Right atrium auricular region (tissue), 2 donors: Measurements from ENCODE around the gene RSAD1. TPM values are rescaled to one million over a fixed set of nuclear protein-coding genes. Genes with fewer than 3 reads are reported as not detected.

Source experiments
- DNase-seq: peaks from one replicate; pipeline ENCODE4 v3.0.0-alpha.2; 2019; ENCODE audit warnings: low spot score
- H3K27ac ChIP-seq, 2 donors: fragments of 200-600 bp; sonication (generic); 1 replicate in 1 of 2; 2 replicates in 1 of 2; pipeline ENCODE4 v1.5.1; 2016 to 2019
- H3K27me3 ChIP-seq, 2 donors: fragments of 200-600 bp; sonication (generic); one replicate each; pipeline versions ENCODE4 v1.5.1 to v1.6.0; 2017 to 2019
- H3K36me3 ChIP-seq: fragments of 200-600 bp; sonication (generic); one replicate; pipeline ENCODE4 v1.5.1; 2016
- H3K4me1 ChIP-seq, 2 donors: fragments of 200-600 bp; sonication (generic); one replicate each; pipeline versions ENCODE4 v1.5.1 to v1.6.0; 2017 to 2019
- H3K4me3 ChIP-seq, 2 donors: fragments of 200-600 bp; sonication (generic); 1 replicate in 1 of 2; 2 replicates in 1 of 2; pipeline ENCODE4 v1.5.1; 2017 to 2019; ENCODE audit warnings: mild to moderate bottlenecking in 1 of 2, moderate library complexity in 1 of 2
- H3K9me3 ChIP-seq, 2 donors: fragments of 200-600 bp; sonication (generic); one replicate each; pipeline ENCODE4 v1.5.1; 2019
- CTCF ChIP-seq, 2 donors: fragments of 200-600 bp; sonication (generic); IDR thresholded peaks; one replicate each; pipeline ENCODE4 v1.5.1; 2019; ENCODE audit warnings: antibody characterized with exemption in 2 of 2
- total RNA-seq, 2 donors: library from RNA; depleted of rRNA; stranded (reverse); fragments of >200 nt; gene quantifications; one replicate each; pipeline ENCODE4 v1.1.0, GENCODE V29; 2016

Gene RSAD1
- total RNA-seq, 2 donors from 2014 or later = 19.1 to 19.3 TPM

- H3K36me3 ChIP-seq = no peaks in the 10 kb centered on the region
- DNase-seq = no peak
- H3K4me1 ChIP-seq = peaks cover 0 to 14% of the 10 kb centered on the region in 2 donors
- H3K27me3 ChIP-seq = no peaks in the 10 kb centered on the region
- H3K4me3 ChIP-seq = no peak overlapping the region
- no peak overlapping the region for H3K27ac ChIP-seq
- no peak for TF ChIP-seq CTCF (IDR thresholded peaks at IDR 0.05)
- H3K9me3 ChIP-seq = no peaks in the 10 kb centered on the region
Observed at GRCh38 chr17:50517011-50517410, 38.4 kb downstream of the RSAD1 start.

DNA sequence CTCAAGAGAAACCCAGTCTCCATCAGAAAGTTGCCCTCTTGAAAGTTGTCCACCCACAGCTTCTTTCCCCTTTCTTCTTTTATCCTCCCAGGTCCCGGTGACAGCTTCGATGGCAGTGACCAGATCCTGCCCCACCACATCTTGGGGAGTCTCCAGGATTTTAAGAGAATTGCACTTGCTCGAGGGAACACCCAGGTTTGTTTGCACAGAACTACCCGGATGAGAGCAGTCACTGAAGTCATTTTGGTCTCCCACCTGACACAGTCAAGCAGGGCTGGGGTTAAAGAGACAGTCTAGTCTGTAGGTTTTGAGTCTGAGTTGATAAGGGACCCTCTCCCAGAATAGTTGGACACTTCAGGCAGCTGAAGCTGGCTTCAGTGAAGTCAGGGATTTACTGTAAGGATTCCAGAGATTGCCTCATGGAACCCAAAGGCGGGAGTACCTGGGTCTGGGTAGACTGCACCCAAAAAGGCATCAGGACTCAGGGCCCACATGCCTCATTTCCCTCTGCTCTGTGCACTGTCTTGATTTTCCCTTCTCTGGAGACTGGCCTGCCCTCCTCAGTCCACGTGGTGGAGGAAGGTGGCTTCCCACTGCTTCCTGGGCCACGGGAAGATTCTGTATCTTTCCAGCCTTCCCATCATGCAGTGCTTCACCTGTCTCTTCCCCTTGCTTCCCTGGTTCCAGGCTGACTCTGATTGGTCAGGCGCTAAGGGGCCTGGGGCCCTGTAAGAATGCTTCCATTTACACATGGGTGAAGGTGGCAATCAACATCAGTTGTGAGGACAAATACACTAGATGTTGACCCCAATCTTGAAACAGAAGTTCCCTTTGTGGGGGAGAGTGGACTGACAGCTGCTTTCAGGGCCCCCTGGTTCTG is 39.1 kb downstream of the RSAD1 start:
- Histone ChIP-seq H3K4me3 (no peak overlapping the region), H3K27me3 (no peaks in the 10 kb centered on the region), H3K9me3 (no peaks in the 10 kb centered on the region), H3K4me1 (peaks cover 0 to 14% of the 10 kb centered on the region in 2 donors), H3K27ac (no peak overlapping the region), H3K36me3 (no peaks in the 10 kb centered on the region)
- no peak for DNase-seq
- TF ChIP-seq CTCF (IDR thresholded peaks at IDR 0.05) = no peak

DNA sequence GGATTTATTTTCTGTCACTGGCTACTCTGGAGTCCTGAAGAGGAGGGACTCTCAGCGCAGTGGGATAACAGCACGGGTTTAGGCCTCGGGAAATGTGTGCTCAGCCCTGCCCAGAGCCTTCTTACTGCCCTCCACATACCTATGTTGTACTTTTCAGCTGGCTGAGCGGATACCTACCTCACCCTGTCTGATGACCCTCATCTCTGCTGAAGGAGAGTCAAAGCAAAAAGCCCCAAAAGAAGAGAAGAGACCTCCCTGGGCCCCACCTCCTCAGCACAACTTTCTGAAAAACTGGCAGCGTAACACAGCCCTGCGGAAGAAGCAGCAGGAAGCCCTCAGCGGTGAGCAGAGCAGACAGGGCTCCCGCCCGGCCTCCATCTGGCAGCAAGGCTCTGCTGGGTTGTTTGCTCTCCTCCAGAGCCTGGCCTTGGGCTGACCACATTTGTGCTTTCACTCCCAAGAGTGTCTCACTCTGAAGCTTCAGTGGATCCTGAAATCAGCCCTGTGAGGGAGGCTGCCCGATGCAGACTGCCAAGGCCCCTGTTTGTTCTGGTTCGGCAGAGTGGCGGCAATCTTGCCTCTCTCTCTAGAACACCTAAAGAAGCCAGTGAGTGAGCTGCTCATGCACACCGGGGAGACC is 39.8 kb downstream of the RSAD1 start:
- Histone ChIP-seq H3K27me3 (no peaks in the 10 kb centered on the region), H3K9me3 (no peaks in the 10 kb centered on the region), H3K4me1 (peaks cover 0 to 14% of the 10 kb centered on the region in 2 donors), H3K27ac (no peak overlapping the region), H3K4me3 (no peak overlapping the region), H3K36me3 (no peaks in the 10 kb centered on the region)
- DNase-seq = no peak
- TF ChIP-seq CTCF (IDR thresholded peaks at IDR 0.05) = no peak

GRCh38 chr17:50519141-50519834 is 40.6 kb downstream of the RSAD1 start:
- TF ChIP-seq CTCF (IDR thresholded peaks at IDR 0.05) = no peak
- DNase-seq = no peak
- H3K27ac ChIP-seq = no peak overlapping the region
- H3K4me3 ChIP-seq = no peak overlapping the region
- H3K4me1 ChIP-seq = peaks cover 0 to 14% of the 10 kb centered on the region in 2 donors
- no peaks in the 10 kb centered on the region for H3K27me3 ChIP-seq
- no peaks in the 10 kb centered on the region for H3K9me3 ChIP-seq
- H3K36me3 ChIP-seq = no peaks in the 10 kb centered on the region

- TF ChIP-seq CTCF (IDR thresholded peaks at IDR 0.05) = no peak
- Histone ChIP-seq H3K4me3 (no peak overlapping the region), H3K36me3 (no peaks in the 10 kb centered on the region), H3K4me1 (peaks cover 0 to 3% of the 10 kb centered on the region in 2 donors), H3K27ac (no peak overlapping the region), H3K27me3 (no peaks in the 10 kb centered on the region), H3K9me3 (no peaks in the 10 kb centered on the region)
- no peak for DNase-seq
Observed at GRCh38 chr17:50520483-50520882, 41.8 kb downstream of the RSAD1 start.
